Neural progenitor cell (in vitro differentiated cells): ENCODE measurements around the gene ARID5A.

Experiments used
- CTCF ChIP-seq: fragments of 200-600 bp; sonication (generic); IDR thresholded peaks from 2 replicates; pipeline ENCODE4 v1.5.1; 2017; ENCODE audit warnings: antibody characterized with exemption, mild to moderate bottlenecking
- EZH2 ChIP-seq: fragments of 200-600 bp; sonication (generic); IDR thresholded peaks from 2 replicates; pipeline ENCODE4 v1.6.1; 2017; ENCODE audit warnings: antibody characterized with exemption, mild to moderate bottlenecking, moderate library complexity
- EZH2phosphoT487 ChIP-seq: fragments of 200-600 bp; sonication (generic); IDR thresholded peaks from 2 replicates; pipeline ENCODE4 v1.6.1; 2017; ENCODE audit warnings: antibody characterized with exemption

- TF ChIP-seq CTCF (no peak), EZH2 (no peak), EZH2phosphoT487 (no peak)
These were observed 14.4 kb downstream of the ARID5A start for GRCh38 chr2:96550787-96551604.
